ENCODE data around the gene GCSH. TPM values are rescaled to one million over a fixed set of nuclear protein-coding genes. Genes with fewer than 3 reads are reported as not detected.

The GCSH gene
- total and polyA plus RNA-seq, 12 donors = 26.8 to 53.4 (median 42.9) TPM

DNA sequence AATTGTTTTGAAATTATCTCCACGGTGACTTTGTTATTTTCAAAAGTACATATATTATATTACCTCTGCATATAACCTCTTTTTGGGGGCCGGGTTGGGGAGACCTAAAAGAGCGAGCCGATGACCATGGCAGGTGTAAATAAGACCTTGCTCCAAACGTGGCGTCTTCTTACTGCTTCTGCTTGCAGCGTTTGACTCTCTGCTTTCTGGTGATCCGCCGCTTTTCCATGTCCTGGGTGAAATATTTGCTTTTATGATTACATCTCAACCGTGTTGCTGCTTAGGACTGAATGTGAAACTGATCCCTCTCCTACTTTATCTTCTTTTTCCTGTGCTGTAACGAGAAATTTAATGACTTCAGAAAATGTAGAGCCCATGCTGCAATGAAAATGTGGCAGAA lies 42.4 kb downstream of the GCSH start:
- intact Hi-C loops (cut with DNase I) = no loop called here
- ATAC-seq (no peak), DNase-seq (no peak)
- Histone ChIP-seq H3K4me1 (no peaks in the 10 kb centered on the region), H3K36me3 (no peaks in the 10 kb centered on the region), H3K27ac (no peak overlapping the region), H3K4me3 (no peak overlapping the region), H3K27me3 (no peaks in the 10 kb centered on the region), H3K9me3 (peaks cover 0 to 22% (median 7%) of the 10 kb centered on the region in 11 donors)
- 85 to 86% methylated on average over 11 of the region's 11 CpGs for WGBS, 2 donors
- TF ChIP-seq, protein P1, sequence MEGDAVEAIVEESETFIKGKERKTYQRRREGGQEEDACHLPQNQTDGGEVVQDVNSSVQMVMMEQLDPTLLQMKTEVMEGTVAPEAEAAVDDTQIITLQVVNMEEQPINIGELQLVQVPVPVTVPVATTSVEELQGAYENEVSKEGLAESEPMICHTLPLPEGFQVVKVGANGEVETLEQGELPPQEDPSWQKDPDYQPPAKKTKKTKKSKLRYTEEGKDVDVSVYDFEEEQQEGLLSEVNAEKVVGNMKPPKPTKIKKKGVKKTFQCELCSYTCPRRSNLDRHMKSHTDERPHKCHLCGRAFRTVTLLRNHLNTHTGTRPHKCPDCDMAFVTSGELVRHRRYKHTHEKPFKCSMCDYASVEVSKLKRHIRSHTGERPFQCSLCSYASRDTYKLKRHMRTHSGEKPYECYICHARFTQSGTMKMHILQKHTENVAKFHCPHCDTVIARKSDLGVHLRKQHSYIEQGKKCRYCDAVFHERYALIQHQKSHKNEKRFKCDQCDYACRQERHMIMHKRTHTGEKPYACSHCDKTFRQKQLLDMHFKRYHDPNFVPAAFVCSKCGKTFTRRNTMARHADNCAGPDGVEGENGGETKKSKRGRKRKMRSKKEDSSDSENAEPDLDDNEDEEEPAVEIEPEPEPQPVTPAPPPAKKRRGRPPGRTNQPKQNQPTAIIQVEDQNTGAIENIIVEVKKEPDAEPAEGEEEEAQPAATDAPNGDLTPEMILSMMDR (IDR thresholded peaks at IDR 0.05) = no peak

DNA sequence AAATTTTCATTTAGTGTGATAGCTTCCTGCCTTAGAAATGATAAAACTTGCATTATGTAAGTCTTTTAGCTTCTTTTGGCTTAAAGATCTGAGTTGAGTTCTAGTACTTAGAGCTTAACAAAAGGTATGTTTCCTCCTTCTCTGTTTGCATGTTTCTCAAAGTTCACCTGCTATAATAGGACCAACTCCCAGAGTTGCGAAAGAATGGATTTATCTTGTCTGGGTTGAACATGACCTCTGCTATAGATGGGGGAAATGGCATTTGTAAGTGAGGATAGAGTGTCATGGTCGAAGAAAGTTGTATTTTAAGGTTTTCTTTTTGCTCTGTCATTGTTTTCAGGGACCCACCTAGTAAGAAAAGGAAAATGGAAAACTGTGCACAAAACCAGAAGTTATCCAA lies 53.4 kb downstream of the GCSH start:
- WGBS, 2 donors = 97 to 99% methylated on average over 2 of the region's 2 CpGs
- TF ChIP-seq, protein P1 (IDR thresholded peaks at IDR 0.05) = no peak
- no peak overlapping the region for H3K27ac ChIP-seq
- H3K9me3 ChIP-seq = peaks cover 0 to 1% (median 0%) of the 10 kb centered on the region in 11 donors
- H3K36me3 ChIP-seq = peaks cover 6 to 81% (median 35%) of the 10 kb centered on the region in 9 donors
- peaks cover 0 to 24% (median 10%) of the 10 kb centered on the region in 9 donors for H3K4me1 ChIP-seq
- intact Hi-C loops (cut with DNase I) = no loop called here
- H3K4me3 ChIP-seq = no peak overlapping the region
- DNase-seq = no peak
- no peak for ATAC-seq
- no peaks in the 10 kb centered on the region for H3K27me3 ChIP-seq

DNA sequence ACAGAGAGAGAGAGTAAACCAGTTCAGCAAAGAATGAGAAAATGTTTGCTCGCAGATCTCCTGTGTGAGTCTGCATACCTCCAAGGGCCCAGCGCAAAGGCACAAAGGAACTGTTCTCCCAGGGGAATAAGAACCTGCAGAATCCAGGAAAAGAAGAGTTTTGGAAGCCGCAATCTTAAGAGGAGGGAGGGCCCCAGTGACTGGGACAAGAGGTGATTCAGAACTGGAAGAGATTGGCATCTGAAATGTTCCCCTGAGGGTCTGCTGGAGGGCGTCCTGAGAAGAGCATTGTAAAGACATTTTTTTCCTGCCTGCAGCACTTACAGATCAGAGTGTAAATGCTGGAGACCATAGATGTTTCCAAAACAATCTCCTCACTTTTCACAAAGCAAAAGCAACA lies 54.5 kb downstream of the GCSH start:
- TF ChIP-seq, protein P1 (IDR thresholded peaks at IDR 0.05) = no peak
- Histone ChIP-seq H3K27ac (no peak overlapping the region), H3K36me3 (peaks cover 6 to 83% (median 35%) of the 10 kb centered on the region in 9 donors), H3K9me3 (no peaks in the 10 kb centered on the region), H3K27me3 (no peaks in the 10 kb centered on the region), H3K4me1 (peaks cover 0 to 35% (median 20%) of the 10 kb centered on the region in 9 donors), H3K4me3 (no peak overlapping the region)
- DNase-seq (no peak), ATAC-seq (no peak)
- WGBS, 2 donors = 82 to 87% methylated on average over 4 of the region's 4 CpGs
- intact Hi-C loops (cut with DNase I) = no loop called here

DNA sequence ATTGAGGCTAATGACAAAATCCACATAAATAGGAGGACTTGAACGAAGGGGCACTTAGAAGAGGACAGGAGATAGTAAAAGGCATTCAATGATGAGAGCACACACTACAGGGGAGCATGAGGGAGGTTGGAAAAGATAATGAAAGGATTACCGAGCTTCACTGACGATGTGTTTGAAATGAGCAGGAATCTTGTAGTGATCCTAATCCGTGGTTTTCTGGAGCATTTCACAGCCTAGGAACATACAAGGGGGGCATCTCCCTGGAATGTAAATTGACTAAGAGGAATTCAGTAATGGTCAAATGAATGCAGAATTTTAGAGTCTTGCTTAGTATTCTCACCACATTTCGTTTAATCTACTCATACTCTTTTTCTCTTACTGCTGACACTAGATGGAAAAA lies 55.4 kb downstream of the GCSH start:
- no peaks in the 10 kb centered on the region for H3K27me3 ChIP-seq
- H3K4me3 ChIP-seq = no peak overlapping the region
- ATAC-seq (no peak), DNase-seq (no peak)
- intact Hi-C loops (cut with DNase I) = no loop called here
- peaks cover 6 to 80% (median 35%) of the 10 kb centered on the region in 9 donors for H3K36me3 ChIP-seq
- H3K9me3 ChIP-seq = no peaks in the 10 kb centered on the region
- TF ChIP-seq, protein P1 (IDR thresholded peaks at IDR 0.05) = no peak
- peaks cover 0 to 38% (median 22%) of the 10 kb centered on the region in 9 donors for H3K4me1 ChIP-seq
- H3K27ac ChIP-seq = no peak overlapping the region
- WGBS, 2 donors = 77 to 85% methylated on average over 5 of the region's 5 CpGs

All from heart right ventricle (tissue), 16 donors.